SKM-1 (cell line): ENCODE data around the gene TBX10.
"Not testable (repeated sequence)": the region's sequence is repeated elsewhere in the genome, so short reads cannot be mapped to it uniquely, and the experiment has no call there.

ENCODE experiments used
- DNase-seq: peaks from one replicate; lab custom pipeline; 2025; ENCODE audit not compliant: unreplicated experiment; lab: John Stamatoyannopoulos, UW

Gene TBX10

DNA sequence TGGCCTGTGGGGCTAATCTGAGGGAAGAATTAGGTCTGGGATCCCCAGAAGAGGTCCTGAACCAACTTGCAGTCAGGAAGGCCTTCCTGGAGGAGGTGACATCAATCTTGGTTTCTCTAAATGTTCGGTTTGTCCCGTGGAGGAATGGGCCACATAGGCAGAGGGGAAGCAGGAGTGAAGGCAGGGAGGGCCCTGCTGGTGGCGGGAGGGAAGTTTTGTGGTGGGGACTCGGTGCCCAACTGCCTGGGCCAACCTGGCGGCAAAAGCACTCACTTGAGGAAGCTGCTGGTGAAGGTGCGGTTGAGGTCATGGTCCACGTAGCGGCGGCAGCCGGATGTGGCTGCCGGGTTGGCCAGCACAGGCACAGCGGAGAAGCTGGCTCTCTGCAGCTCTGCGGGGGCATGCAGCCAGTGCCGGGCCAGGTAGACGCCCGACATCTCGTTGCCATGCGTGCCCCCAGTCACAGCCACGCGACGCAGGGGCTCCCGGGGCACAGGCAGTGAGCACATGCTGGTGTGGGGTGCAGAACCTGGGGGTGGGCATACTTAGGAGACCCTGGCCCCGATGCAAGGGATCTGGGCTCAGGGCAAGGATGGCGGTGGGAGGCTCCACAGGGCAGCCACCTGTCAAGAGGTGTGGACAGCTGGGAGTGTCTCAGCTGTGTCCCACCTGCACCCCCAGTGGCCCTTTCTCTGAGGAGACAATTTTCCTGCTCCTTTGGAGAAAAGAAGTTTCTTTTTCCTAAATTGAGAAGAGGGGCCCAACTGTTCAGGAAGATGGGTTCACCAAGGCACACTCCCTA is 7.2 kb upstream of the TBX10 start:
- DNase-seq: no peak

DNA sequence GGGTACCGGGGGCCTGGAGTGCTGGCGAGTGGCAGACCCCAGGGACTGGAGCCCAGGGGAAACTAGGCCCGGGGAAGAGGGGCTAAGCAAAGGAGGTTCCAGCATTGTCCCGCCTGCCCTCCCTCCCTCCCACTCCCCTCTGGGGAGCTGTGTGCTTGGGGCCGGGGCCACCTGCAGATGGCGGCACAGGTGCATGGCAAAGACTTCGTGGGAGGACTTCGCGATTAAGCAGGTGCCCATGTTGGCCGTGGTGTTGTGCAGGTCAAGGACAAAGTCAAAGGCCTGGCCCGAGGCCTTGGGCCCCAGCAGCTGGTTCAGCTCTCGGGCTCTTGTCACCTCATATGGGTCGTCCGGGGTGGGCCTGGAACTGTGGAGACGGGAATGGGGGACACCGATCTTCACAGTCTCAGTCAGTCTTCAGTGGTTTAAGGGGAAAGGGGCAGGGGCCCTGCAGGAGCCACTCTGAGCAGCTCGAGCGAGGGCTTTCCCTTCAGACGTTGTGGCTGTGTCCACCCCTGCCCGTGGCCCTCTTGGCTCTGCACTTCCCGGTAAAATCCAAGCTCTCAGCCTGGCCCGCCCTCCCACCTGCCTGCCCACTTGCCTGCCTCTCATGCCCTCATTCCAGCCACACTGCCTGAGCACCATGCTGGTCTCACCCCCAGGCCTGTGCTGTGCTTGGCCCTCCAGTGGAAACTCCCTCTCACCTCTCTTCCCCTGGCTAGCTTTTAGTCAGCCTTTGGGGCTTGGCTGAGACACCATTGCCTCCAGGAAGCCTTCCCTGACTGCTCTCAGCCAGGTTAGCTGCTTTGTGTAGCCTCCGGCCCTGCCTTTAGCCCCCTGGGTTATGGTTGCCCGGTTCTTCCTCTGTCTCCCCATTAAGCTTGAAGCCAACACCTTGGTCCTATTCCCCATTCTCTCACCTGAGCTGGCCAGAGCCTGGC is 6.2 kb upstream of the TBX10 start:
- no peak for DNase-seq

DNA sequence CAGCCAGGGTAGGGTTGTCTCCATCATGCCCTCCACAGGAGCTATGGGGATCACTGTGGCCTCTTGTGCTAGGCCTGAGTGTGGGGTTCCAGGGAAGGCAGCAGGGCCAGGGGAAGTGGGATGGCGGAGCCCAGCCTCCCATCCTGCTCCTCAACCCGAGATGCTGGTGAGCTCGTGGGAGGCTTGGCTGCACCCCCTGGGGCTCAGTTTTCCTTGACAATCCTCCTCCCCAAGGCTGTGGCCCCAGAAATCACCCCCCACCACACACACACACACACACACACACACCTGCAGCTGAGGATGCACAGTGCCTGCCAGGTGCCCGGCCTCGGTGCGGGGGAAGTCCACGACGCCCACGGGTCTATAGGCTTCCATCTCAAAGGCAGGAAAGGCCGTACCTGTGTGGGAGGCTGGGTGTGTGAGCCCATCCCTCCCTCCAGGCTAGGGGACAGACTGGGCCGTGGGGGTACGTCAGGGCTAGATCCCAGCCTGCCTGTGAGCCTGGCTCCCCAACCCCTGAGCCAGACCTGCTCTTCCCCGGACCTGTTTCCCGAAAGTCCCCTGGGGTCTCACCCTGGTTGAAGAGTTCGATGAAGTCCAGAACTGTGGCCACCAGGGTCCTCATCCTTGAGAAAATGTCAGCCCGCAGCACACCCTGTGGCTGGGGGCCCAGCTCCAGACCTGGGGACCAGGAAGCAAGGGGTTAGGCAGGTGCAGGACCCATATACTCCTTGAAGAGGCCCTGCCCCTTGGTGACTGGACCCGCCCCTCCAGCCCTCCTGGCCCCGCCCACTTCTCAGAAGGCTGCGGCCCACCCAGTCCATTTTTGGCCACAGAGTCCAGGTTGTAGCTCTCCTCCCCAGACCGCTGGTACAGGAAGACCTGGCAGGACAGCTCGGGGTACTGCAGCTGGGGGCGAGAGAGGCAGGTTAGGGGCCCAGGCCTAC is 5.2 kb upstream of the TBX10 start:
- no peak for DNase-seq

DNA sequence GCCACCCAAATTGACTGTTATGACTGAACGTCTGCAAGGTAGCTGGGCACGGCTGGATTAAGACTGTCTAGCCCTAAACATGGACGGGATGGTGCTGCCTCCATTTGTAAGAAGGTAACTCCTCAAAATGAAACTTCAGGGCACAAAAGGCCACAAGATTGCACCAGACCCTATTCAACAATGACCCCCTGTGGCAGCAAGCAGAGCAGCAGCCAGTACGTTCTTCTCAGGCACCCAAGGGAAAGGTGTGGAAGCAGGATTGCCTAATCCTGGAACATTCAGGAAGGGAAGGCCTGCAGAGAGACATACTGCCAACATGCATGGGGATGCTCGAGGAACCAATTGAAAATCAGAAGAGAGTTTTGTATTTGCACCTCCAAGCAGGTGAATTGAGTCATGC is 4.5 kb upstream of the TBX10 start:
- no peak for DNase-seq

DNA sequence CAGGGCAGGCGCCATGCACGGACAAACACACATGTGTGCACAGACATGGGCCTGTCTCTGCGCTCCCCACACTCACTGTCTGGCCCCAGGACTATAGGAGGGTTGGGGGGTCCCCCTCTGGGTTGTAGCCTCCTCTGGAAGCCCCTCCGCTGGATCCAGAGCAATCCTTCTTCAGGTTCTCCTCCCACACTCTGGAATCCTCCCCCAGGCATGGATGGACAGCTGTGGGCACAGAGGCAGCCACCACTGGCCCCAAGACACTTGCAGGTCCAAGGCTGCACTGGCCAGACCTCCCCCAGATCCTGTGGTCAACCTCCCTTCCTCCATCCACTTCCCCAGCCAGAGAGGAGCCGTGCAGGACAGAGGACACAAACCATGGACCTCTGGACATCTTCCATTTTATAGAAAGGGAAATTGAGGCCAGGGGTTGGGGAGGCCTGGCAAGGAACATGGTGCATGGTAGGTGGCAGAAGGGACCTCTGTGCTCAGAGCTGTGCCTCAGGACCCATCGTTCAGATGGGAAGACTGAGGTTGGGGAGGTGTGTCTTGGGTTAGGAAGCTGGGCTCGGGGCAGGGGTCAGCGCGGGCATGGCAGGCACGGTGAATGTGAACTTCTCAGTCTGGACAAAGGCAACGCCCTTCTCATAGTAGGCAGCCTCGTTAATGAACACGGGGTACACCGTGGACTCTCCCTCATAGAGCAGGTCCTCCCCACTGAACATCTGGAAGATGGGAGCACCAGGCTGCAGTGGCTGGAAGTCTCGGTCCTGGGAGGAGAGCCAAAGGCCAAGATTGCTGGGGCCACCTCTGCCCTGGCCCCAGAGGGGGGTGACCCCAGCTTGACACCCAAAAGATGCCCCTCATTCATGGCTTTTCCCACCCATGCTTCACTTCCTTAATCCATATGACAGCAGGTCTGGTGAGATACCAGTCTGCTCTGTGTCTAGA is 2.9 kb upstream of the TBX10 start:
- no peak for DNase-seq

DNA sequence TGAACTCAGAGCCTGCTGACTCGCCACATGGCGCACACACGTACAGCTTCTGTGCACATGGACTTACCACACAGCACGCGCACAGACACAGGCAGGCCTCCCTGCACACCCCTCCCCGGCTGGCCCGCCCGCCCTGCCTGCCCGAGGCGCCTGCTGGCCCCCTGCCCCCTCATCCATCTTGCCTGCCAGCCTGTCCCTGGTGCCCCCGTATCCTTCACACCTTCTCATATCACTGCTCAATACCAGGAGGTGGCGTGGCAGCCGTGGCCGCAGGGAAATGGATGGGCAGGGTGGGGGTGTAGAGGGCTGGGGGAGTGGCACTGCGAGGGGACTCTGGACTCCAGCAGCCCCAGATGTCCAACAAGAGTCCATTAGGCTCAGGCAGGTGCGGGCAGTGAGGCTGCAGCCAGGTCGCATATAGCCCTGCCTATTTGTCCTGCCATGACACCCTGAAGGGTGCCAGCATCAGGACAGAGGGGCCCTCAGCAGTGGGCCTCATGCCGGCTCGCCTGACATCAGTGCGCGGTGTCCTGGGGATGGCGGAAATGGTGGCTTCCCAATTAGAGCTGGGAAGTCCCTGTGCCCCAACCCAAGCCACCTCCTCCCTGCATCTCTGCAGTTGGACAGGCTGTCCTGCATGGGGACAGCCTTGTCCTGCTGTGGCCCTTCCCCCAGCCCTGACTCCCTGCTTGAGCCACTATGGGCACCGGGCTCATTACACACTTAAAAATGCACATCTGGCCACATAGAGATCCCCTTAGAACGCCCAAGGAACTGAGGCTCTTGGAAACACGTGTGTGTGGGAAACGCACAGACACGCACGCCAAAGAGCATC is 2.0 kb upstream of the TBX10 start:
- DNase-seq: no peak

DNA sequence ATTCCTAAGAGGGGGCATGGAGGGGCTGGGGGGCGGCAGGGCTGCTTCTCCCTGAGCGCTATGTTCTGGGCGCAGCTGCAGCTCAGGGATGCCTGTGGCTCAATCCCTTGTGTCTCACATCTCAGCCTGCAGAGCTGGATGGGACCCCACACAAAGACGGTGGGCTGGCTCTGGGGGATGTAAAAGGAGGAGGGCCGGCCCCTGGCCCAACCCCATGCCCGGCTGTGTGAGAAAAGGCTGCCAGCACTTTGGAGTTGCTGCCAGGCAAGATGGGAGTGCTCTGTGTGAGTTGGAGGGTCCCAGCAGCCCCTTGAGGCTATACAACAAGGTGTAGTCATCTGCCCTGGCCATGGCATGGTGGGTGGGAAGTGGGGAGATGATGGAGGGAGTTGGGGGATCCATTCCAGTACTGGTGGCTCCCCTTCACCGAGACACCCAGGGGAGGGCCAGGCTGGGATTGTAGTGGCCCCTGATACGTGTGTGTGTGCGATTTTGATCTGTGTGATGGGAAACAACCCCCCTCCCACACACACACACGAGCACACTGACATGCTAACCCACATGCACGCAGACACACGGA is 1.3 kb upstream of the TBX10 start:
- DNase-seq: no peak

DNA sequence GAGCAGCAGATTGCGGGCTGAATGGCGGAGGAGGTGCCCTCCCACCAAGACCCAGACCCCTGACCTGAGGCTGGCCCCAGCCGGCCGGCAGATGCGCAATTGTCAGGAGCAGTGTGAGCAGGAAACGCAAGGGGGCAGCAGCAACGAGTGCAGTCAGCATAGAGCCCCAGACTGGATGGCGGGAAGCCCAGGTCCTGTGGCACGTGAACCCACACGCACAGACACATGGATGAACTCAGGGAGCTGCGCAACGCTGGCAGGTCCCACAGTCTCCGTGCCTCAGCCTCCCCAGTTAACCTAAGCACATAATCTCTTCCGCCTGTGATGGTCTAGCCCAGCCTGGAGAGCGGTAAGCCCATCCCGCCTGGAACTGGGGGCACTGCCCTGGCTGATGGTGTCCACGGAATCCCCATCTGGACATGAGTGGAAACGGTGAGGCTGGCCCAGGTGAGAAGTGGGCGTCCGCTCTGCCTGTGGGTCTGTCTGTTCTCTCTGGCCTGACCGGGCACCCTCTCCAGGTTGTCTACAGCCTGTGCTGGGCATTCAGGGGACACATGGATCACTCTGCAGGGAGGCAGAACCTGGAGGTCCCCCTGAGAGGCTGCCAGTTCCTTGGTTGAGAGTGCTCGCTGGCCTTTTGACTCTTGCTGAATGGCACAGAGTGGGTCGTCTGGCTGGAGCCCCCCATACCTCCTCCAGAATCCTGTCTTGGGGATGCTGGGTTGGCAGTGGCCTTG is 626 bp upstream of the TBX10 start:
- DNase-seq: no peak

DNA sequence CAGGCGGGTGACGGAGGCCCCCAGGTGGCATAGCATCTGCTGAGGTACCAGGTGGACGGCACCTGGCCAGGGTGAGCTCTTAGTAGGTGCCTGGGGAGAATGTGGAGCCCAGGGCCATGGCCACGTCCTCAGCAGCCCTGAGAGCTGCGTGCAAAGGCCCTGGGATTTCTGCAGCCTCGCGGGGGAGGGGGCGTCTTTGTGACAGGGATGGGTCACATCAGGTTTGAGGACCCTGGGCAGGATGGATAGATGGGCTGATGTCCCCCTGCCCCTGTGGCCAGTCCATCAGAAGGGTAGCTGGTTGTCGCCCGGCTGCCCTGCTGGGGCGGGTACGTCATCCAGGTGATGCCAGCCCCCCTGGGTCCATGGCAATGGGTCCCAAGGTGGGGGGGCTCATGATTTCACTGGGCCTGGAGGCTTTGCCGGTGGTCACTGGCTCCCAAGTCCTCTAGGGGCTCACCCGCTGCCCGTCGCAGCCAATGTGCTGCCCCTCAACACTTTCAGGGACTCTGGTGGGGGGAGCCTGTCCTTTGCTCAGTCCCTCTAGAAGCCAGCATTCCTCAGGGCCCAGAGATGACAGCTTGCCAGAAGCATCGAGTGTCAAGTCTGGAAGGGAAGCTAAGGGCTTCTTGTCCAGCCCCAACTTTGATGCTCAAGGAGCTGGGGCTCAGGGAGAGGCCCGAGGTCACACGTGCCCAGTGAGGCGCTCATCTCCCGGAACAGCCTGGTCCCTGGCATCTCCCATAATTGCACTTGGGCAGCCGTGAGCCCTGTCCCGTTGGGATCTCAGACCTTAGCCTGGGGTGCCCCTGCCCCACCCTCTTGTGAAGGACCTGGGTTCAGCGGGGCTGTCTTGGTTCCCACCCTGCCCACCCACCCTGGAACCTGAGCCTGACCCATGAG is 777 bp downstream of the TBX10 start:
- no peak for DNase-seq

DNA sequence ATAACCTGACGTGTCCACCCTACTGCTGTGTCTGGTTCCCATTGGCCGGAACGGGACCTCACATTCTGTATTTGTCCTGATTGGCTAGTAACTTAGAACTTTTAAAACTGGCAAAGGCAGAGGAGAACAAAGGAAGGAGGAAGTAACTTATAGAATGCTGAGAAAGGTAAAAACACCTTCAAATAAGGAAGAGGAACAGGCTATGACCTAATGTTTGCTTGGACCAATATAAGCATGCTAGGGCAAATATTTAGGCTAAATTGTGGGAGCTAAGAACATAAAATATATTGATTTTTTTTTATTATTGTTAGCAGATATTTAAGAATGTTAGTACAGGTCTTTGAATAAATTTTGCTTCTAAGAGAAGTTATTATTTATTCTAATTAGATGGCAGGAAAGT is 2.1 kb downstream of the TBX10 start:
- not testable (repeated sequence) for DNase-seq

DNA sequence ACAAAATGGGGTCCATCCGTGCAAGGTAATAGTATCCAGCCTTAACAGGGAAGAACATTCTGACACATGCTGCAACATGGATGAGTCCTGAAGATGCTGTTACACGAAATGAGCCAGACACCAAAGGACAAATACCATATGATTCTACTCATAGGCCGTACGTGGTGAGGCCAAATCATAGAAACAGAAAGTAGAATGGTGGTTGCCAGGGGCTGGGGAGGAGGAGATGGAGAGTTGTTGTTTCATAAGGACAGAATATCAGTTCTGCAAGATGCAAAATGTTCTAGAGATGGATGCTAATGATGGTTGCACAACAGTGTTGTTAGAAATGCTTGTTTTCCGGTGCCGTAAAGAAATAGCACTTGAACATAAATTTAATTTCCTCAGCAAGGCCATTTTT is 2.6 kb downstream of the TBX10 start:
- no peak for DNase-seq

DNA sequence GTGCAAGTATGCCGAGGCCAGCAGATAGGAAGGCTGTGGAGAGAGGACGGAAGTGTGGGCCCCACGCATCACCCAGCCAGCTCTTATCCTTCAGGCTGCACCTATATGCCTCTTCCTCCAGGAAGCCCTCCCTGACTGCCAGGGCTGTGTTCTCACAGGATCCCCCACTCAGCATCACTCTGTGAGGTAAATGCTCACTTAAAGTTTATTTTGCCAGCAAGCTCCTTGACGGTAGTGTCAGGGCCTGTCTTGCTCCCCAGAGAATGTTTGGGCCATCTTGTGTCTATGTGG is 4.4 kb downstream of the TBX10 start:
- DNase-seq: no peak

DNA sequence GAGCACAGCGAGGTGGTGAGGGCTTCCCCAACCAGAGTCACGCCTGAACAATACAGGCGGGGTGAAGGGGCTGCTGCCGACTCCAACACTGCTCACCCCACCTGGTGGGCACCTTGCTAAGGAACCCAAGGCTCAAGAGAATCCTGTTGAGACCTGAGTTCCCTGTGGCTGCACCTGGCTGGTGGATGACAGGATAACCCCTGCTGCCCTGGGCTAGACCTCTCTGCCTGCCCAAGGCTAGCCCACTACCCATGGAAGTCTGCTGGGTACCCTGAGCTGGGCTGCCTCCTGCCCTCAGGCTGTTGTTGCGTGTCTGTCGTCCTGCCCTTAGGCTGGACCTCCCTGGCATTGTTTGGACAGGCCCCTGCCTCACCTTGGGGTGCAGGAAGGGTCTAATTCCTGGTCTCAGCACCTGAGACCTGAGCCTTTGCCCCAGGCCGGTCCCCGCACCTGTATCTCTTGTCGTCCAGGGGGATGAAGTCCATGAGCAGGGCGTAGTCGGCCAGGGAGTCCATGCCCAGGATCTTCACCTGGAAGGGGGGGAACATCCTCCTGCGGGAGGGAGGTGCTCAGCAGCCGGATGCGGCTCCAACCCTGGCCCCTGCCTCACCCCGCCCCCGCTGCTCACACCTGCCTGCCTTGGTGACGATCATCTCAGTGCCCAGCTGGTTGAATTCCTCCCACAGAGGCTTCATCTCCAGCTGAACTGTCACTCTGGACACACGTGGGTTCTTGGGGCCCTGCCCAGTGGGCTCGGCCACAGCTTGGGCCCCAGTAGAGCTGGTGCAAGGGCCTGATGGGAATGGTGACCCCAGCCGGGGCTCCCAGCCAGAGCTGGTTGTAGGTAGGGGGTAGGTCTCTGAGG is 5.0 kb downstream of the TBX10 start:
- no peak for DNase-seq

DNA sequence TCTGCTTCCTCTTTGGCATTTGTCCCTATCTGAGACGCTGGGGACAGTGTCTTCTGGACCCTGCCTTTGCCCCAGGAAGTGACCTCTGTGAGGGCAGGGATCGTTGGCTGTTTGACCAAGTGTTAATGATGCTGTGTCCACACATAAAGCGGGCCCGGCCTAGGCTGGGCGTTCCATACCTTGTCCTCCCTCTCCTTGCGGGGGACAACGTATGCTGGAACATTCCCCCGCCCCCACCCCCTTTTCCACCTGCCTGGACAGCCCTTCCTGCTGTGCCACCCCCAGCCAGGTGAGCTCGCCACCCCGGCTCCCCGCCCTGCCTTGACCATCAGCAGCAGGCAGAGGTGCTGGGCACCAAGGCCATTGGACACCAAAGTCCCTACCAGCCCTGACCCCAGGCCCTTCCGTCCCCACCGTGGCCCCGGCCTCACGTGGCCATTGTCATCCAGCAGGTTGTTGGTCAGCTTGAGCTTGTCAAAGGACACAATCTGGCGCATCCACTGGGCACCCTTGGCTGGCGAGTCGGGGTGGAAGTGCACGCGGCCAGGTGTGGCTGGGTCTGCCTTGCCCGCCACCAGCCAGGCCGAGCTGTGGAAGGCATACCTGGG is 5.7 kb downstream of the TBX10 start:
- no peak for DNase-seq

DNA sequence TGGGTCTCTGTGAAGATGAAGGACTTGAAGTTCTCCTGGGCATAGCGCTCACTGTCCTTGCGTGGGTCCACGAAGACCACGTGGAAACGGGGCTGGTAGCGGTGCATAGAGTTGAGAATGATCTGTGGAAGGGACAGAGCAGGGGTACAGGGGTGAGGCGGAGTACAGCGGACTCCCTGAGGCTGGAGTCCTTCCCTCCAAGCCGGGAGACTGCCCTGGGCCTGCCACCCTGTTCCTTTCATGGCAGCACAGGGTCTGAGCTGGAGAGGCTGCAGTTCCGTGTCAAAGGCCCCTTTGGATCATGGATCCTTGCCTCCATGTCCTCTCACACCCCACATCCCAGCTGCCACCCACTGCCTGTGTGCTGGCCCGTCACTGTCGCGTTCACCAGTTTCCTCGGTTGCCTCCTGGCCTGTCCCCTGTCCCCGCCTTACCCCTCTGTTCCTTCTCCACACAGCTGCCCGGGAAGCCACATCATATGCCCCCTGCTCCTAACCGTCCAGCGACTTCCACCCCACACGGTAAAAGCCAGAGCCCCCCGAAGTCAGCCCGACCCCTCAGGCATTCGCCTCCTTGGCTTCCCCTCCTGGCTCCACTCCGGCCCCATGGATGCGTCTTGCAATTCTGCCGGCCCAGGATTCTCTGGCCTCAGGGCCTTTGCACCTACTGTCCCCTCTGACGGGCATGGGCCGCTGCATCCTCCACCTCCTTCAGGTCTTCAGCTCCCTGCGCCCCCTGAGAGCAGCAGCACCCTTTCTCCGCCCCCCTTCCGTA is 6.4 kb downstream of the TBX10 start:
- no peak for DNase-seq
